ENCODE results near the gene MAP4K4. TPM values are rescaled to one million over a fixed set of nuclear protein-coding genes. Genes with fewer than 3 reads are reported as not detected.
"Not testable (repeated sequence)": the region's sequence is repeated elsewhere in the genome, so short reads cannot be mapped to it uniquely, and the experiment has no call there.

MAP4K4 gene
- total RNA-seq, 1 experiment from 2014 or later, result 136 TPM

DNA sequence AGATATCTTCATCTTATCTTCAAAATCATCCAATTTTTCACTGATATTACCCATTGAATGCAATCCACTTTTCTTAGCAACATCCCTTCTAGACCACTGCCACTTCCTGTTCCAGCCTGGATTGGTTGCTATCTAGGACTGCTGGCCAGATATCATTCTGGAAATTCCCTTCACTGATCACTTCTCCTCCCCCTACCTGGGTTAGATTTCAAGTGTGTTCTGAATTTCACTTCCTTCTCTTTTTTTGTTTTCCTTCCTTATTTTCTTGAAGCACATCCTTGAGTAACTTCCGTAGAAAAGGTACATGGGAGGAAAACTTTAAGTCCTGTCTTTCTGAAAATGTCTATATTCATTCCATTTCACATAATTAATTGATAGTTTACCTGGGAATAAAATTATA is 212.3 kb downstream of the MAP4K4 start:
- no peak overlapping the region for H3K27ac Mint-ChIP-seq (ENCODE audit: unreplicated experiment)
- BruUV-seq (replicated peaks), result no TSS peak
- peaks cover 17% of the 10 kb centered on the region for H3K9me3 Mint-ChIP-seq (ENCODE audit: low read depth, unreplicated experiment)
- no peak overlapping the region for H3K4me3 Mint-ChIP-seq (ENCODE audit: low read depth, unreplicated experiment)
- DNase-seq, result no peak
- TF ChIP-seq, protein P1, sequence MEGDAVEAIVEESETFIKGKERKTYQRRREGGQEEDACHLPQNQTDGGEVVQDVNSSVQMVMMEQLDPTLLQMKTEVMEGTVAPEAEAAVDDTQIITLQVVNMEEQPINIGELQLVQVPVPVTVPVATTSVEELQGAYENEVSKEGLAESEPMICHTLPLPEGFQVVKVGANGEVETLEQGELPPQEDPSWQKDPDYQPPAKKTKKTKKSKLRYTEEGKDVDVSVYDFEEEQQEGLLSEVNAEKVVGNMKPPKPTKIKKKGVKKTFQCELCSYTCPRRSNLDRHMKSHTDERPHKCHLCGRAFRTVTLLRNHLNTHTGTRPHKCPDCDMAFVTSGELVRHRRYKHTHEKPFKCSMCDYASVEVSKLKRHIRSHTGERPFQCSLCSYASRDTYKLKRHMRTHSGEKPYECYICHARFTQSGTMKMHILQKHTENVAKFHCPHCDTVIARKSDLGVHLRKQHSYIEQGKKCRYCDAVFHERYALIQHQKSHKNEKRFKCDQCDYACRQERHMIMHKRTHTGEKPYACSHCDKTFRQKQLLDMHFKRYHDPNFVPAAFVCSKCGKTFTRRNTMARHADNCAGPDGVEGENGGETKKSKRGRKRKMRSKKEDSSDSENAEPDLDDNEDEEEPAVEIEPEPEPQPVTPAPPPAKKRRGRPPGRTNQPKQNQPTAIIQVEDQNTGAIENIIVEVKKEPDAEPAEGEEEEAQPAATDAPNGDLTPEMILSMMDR (IDR thresholded peaks at IDR 0.05; ENCODE audit: unreplicated experiment), result no peak
- intact Hi-C loops (cut with micrococcal nuclease; ENCODE audit: unreplicated experiment), result no loop called here
- CTCF ChIA-PET, result no interaction called here
- no peaks in the 10 kb centered on the region for H3K4me1 Mint-ChIP-seq (ENCODE audit: low read depth, unreplicated experiment)
- H3K27me3 Mint-ChIP-seq (ENCODE audit: unreplicated experiment), result no peaks in the 10 kb centered on the region
- H3K36me3 Mint-ChIP-seq (ENCODE audit: insufficient read depth, unreplicated experiment), result peaks cover under 1% of the 10 kb centered on the region

- Mint-ChIP-seq H3K4me1 (ENCODE audit: low read depth, unreplicated experiment) (no peaks in the 10 kb centered on the region), H3K36me3 (ENCODE audit: insufficient read depth, unreplicated experiment) (no peaks in the 10 kb centered on the region), H3K27ac (ENCODE audit: unreplicated experiment) (no peak overlapping the region), H3K27me3 (ENCODE audit: unreplicated experiment) (no peaks in the 10 kb centered on the region), H3K9me3 (ENCODE audit: low read depth, unreplicated experiment) (peaks cover 12% of the 10 kb centered on the region), H3K4me3 (ENCODE audit: low read depth, unreplicated experiment) (no peak overlapping the region)
- CTCF ChIA-PET, result no interaction called here
- DNase-seq, result no peak
- TF ChIP-seq, protein P1 (IDR thresholded peaks at IDR 0.05; ENCODE audit: unreplicated experiment), result no peak
- intact Hi-C loops (cut with micrococcal nuclease; ENCODE audit: unreplicated experiment), result no loop called here
- BruUV-seq (replicated peaks), result no TSS peak
Measured at GRCh38 chr2:101912545-101912944, 215.0 kb downstream of the MAP4K4 start.

DNA sequence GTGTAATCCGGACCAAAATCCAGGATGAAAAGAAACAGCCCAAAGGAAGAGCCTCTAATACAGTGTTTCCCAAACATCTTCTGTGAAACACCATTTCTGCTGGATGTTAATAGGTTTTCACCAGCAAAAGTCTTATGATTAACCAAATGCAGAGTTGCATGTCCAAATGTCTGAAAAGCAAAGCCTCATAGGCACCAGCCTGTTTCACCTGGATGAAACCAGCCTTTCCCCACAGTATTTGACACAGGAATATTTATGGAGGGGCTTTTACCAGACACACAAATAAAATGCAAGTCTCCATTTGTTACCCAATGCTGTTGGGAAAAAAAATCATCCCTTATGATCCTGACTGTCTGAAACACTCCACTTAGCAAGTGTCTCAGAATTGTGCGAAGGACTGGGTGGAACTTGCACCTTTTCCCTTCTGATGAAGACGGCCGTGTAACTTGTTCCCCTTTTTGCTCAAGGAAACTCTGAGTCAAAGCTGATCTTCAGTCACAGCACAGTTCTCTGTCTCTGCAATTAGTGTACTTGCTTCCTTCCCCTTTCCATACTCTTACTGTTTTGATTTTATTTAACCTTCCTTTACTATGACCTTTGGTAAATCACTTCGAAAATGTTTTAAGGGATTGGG is 223.9 kb downstream of the MAP4K4 start:
- Mint-ChIP-seq H3K27ac (ENCODE audit: unreplicated experiment) (no peak overlapping the region), H3K36me3 (ENCODE audit: insufficient read depth, unreplicated experiment) (no peaks in the 10 kb centered on the region), H3K4me3 (ENCODE audit: low read depth, unreplicated experiment) (no peak overlapping the region), H3K9me3 (ENCODE audit: low read depth, unreplicated experiment) (peaks cover 4% of the 10 kb centered on the region), H3K27me3 (ENCODE audit: unreplicated experiment) (peaks cover 12% of the 10 kb centered on the region), H3K4me1 (ENCODE audit: low read depth, unreplicated experiment) (no peaks in the 10 kb centered on the region)
- CTCF ChIA-PET, result no interaction called here
- TF ChIP-seq, protein P1 (IDR thresholded peaks at IDR 0.05; ENCODE audit: unreplicated experiment), result no peak
- intact Hi-C loops (cut with micrococcal nuclease; ENCODE audit: unreplicated experiment), result no loop called here
- BruUV-seq (replicated peaks), result no TSS peak
- no peak for DNase-seq

DNA sequence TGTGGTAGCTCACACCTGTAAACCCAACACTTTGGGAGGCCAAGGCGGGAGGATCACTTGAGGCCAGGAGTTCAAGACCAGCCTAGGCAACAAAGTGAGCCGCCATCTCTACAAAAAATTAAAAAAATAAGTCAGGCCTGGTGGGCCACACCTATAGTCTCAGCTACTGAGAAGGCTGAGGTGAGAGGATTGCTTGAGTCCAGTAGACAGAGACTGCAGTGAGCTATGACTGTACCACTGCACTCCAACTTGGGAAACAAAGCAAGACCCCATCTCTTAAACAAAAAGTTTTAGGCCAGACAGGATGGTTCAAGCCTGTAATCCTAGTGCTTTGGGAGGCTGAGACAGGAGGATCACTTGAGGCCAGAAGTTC is 224.4 kb downstream of the MAP4K4 start:
- no peaks in the 10 kb centered on the region for H3K36me3 Mint-ChIP-seq (ENCODE audit: insufficient read depth, unreplicated experiment)
- H3K9me3 Mint-ChIP-seq (ENCODE audit: low read depth, unreplicated experiment), result peaks cover 7% of the 10 kb centered on the region
- intact Hi-C loops (cut with micrococcal nuclease; ENCODE audit: unreplicated experiment), result no loop called here
- no peak for DNase-seq
- no TSS peak for BruUV-seq (replicated peaks)
- H3K27ac Mint-ChIP-seq (ENCODE audit: unreplicated experiment), result no peak overlapping the region
- H3K4me1 Mint-ChIP-seq (ENCODE audit: low read depth, unreplicated experiment), result no peaks in the 10 kb centered on the region
- TF ChIP-seq, protein P1 (IDR thresholded peaks at IDR 0.05; ENCODE audit: unreplicated experiment), result no peak
- no peak overlapping the region for H3K4me3 Mint-ChIP-seq (ENCODE audit: low read depth, unreplicated experiment)
- CTCF ChIA-PET, result no interaction called here
- H3K27me3 Mint-ChIP-seq (ENCODE audit: unreplicated experiment), result peaks cover 12% of the 10 kb centered on the region

DNA sequence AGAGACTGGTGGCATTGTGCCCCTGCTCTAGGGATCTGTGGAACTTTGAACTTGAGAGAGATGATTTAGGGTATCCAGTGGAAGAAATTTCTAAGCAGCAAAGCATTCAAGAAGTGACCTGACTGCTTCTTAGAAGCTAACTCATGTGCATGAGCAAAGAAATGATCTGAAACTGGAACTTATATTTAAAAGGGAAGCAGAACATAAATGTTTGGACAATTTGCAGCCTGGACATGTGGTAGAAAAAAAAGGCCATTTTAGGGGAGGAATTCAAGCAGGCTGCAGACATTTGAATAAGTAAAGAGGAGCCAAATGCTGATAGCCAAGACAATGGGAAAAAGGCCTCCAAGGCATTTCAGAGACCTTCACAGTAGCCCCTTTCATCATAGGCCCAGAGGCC is 226.8 kb downstream of the MAP4K4 start:
- H3K4me1 Mint-ChIP-seq (ENCODE audit: low read depth, unreplicated experiment); intact Hi-C loops (cut with micrococcal nuclease; ENCODE audit: unreplicated experiment); H3K4me3 Mint-ChIP-seq (ENCODE audit: low read depth, unreplicated experiment); H3K36me3 Mint-ChIP-seq (ENCODE audit: insufficient read depth, unreplicated experiment); H3K9me3 Mint-ChIP-seq (ENCODE audit: low read depth, unreplicated experiment); CTCF ChIA-PET; DNase-seq; BruUV-seq (replicated peaks); H3K27ac Mint-ChIP-seq (ENCODE audit: unreplicated experiment); H3K27me3 Mint-ChIP-seq (ENCODE audit: unreplicated experiment): not testable (repeated sequence)

All from Calu3 (cell line).